GM19240 (cell line): ENCODE data around the gene TAS2R1.
"Not testable (repeated sequence)": the region's sequence is repeated elsewhere in the genome, so short reads cannot be mapped to it uniquely, and the experiment has no call there.

Source experiments
- DNase-seq: peaks from one replicate; pipeline ENCODE4 v3.0.0; 2011; ENCODE audit warnings: low spot score; ENCODE audit not compliant: insufficient read length

The TAS2R1 gene

DNA sequence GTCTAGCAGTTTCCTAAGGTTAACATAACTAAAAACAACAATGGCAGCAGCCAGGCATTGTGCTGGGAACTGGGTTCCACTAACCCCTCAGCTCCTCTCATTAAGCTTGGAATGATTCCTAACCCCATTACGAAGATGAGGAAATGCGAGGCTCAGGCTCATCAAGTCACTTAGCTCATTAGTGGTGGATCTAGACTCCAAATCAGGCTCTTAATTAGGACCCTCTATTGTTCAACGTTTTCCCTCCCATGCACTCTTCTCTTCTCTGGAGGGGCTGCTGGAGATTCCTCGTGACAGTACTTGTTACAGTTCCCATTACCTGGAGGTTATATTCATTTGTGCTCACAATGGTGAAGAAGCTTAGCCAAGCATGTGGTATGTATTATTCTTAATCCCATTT is 6.5 kb downstream of the TAS2R1 start:
- DNase-seq = no peak

DNA sequence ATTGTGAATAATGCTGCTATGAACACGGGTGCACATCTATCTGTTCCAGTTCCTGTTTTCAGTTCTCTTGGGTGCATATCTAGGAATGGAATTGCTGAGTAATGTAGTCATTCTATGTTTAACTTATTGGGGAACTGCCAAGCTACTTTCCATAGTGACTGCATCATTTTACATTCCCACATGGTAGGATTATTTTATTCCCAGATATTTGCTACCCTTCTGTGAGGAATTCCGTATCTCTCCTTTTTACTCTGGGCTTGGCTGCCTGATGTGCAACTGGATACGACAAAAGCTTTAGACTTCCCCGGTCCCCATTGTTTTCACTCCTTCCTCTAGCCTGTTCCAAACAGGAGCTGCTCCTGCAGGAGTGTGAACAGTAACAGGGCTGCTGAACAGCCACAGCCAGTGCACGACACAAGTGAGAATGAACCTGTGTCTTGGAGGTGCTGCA is 7.2 kb downstream of the TAS2R1 start:
- no peak for DNase-seq

DNA sequence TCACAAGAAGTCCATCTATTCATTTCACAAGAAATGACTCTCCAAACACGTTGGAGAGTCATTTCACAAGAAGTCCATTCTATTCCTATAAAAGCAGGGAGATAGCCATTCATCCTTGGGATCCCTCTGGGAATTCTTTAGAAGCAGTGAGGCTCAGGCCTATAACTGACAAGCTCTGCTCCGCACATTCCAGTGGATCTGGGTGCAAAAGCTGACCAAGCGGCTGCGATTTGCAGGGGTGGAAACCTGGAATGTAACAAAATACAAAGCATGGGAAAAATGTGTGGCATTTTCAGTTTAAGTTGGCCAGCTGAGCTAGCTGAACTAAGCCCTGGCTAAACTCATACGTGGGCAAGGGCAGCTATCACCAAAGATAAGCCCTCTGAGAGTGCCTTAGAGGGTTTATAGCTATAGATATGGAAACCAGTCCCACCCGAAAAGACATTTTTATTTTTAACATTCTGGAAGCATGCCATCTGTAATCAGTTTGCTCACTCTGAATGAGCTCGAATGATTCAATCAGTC is 8.7 kb downstream of the TAS2R1 start:
- DNase-seq = no peak

DNA sequence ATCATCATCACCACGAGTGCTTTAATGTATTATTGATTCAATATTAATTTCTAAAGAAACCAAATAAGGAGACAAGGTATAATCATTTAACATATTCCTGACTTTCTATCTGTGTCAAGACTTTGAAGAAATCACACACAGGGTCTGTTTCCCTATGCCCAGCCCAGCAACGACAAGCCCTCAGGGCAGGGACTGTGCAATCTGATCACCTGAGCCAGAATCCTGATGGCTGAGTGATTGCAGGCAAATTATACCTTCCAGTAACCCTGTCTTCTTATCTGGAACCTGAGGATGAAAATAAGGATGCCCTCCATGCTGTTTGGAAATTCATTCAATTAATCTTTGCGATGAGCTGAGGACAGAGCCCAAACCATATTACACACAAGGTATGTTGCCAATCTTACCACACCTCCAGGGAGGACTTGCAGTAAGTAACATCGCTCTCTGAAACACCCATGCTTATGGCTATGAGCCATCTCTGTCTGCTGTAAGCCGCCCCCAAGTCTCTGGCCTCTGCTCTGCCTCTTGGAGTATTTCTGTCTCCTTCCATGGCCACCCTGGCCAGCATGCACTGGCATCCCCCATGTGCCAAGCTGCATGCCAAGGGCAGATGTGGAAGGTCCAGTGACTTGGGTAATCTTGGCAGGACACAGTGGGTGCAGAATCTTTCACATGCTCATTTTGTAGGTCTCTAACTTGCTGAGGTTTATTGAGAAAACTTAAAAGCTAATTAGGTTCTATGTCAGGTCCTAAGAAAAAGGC is 10.6 kb downstream of the TAS2R1 start:
- DNase-seq = no peak

DNA sequence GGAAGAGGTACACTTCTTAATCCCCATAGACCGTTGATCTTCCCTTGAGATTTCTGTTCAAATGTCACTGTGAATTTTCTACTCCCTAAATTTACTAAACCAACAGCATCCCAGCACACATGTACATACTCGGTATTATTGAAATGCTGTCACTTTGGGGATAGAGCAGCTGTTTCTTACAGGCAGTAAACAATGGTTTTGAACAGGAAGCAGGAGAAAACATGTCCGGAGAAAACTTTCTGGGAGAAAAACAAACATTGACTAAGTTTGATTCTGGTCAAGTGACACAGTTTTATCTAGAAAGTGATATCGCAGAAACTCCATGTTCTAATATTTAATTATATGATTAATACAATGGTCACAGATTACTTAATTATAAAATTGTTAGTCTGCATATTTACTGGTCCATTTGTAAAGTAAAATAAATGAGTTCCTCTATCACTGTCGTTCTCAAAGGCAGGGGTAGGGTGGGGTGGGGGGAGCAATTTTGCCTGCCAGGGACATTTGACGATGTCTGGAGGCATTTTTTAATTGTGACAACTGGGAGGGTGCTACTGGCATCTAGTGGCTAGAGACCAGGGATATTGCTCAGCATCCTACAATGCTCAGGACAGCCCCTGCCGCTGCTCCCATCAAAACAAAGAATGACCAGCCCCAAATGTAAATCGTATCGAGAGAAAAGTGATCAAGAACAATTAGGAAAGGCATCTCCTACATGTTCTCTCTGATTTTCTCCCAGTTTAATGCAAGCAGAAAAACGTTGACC is 12.2 kb downstream of the TAS2R1 start:
- no peak for DNase-seq

DNA sequence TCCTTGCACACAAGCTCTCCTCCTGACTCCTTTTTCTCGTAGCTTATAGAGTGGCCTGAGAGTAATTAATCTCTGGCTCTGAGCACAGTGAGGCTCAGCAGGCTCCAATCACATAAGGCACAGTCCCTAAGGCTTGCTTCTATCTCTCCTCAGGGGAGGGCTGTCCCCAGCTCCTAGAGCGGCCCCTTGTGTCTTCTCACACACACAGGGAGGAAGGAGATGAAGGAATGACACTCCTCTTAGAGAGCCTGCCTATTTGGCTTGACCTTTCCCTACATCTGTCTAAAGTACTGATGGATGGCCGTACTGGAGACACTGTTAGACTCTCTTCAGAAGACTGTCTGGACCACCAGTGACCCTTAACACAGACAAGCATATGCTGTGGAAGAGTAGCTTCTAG is 12.9 kb downstream of the TAS2R1 start:
- no peak for DNase-seq

DNA sequence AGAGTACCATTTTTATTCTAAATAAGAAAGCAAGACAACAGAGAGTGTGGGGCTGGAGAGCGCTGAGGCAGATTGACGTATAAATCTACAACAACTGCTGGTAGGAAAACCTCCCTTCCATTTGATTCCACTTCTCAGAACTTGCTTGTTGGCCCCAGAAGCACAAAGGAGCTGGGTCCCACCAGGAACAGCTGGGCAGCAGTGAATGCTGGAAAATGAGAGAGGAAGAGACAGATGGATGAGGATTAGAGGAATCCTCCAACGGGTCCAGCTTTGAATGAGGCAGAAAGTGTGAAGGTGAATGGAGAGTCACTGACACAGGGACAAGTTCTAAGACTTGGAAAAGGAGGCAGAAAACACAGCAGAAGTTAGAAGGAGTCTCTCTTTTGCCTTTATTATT is 14.8 kb downstream of the TAS2R1 start:
- DNase-seq = no peak

DNA sequence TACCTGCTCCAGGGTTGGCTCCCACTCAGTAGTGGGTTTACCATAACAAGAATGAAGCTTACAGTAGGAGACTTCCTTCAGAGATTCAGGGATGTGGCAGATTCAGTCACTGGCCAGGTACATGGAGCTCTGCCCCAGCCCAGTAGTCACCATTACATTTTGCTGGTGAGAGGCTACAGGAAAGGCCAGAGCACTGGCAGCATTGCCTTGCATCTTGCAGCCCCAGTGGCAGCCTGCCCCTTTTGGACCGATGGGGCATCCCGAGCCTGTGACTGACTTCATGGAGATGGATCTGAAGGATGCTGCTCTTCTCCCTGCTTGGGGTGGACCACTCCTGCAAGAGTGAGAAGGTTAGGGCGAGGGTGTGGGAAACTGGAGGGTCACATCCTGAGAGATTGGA is 16.8 kb downstream of the TAS2R1 start:
- DNase-seq = no peak

DNA sequence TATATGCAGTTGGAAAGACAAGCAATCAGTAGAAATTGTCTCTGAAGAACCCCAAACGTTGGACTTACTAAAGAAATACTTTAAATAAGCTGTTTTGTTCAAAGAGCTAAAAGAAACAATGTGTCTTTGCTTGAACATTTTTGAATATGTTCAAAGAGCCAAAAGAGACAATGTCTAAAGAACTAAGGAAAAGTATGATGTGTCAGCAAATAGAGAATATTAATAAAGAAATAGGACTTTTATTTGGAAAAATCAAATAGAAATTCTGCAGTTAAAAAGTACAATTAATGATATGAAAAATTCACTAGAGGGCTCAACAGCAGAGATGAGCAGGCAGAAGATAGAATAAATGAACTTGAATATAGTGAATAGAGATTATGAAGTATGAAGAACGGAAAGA is 19.2 kb downstream of the TAS2R1 start:
- no peak for DNase-seq

DNA sequence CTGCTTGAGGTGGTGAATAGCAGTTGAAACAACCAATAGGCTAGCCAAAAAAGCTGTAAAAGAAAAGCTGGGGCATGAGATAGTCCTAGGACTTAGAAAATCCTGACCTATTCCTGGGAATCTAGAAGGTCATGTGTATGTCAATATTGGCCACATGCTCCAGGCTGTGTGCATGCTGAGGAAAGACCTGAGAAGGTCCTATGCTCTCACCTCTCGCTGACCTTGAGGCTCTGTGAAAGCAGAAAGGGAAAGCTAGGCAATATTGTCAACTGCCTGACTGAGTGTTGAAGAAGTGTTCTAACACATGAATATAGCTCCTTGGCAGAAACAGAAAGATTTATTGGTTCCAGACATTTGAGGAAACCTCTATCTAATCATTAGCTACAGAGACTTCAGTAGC is 19.8 kb downstream of the TAS2R1 start:
- no peak for DNase-seq

DNA sequence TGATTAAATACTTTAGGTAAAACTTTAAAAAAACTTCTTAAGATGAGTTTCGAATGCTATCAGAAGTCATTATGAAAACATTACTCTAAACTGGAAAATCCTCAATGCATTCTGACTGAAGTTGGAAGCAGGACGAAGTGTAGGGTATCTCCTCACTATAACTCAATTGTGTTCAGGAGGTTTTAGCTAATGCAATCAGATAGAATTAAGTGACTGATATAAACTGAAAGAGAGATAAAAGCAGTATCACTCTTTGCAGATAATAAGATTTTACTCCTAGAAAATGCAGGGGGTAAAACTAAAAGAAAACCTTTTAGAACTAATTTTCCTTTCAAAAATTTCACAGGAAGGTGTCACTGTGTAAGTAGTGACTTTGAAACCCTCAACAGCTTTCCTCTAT is 22.1 kb downstream of the TAS2R1 start:
- DNase-seq = no peak

DNA sequence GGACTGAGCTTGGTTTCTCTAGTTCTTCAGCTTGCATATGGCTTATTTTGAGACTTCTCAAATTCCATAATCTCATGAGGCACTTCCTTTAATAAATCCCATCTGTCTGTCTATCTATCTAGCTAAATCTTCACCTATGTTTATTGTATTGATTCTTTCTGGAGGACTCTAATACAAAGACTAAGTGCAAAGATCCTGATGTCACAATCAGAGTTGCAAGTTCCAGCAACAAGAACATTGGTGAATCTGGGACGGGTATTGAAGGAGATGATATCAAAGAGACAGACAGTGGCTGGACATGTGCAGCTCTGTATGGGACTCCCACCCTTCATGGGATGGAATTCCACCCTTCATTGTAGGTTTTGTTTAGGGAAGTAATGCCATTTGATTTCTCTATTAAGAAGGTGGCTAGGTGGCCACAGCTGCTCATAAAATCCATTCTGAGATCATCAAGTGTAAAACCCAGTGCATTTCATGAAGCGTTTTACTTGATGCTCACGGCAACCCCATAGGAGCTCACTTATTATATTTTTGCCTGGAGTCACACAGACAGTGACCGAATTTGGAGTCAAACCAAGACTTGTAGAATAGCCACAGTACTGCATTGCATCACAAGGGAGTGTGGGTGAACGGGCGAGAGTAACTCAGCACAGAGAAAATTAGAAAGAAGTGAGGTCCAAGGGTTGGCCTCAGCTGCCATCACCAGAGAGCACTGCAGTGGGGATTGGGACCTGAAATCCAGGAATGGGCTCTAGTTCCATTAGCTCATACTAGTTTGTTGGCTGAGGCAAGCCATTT is 24.9 kb downstream of the TAS2R1 start:
- DNase-seq = no peak

DNA sequence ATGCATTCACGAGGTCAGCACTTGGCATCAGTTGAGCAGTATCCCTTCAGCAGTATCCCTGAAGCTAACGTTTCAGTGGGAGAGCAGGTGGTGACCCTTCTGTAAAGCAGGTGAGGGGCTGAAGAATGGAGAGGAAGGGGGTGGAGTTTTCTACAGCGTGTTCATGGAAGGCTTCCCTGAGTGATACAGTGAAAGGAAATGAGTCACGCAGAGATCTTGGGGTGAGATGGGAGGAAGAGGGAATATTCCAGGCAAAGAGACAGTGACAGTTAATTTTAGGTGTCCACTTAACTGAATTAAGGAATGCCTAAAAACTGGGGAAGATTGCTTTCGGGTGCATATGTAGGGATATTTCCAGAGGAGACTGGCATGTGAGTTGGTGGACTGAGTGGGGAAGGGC is 25.7 kb downstream of the TAS2R1 start:
- no peak for DNase-seq

DNA sequence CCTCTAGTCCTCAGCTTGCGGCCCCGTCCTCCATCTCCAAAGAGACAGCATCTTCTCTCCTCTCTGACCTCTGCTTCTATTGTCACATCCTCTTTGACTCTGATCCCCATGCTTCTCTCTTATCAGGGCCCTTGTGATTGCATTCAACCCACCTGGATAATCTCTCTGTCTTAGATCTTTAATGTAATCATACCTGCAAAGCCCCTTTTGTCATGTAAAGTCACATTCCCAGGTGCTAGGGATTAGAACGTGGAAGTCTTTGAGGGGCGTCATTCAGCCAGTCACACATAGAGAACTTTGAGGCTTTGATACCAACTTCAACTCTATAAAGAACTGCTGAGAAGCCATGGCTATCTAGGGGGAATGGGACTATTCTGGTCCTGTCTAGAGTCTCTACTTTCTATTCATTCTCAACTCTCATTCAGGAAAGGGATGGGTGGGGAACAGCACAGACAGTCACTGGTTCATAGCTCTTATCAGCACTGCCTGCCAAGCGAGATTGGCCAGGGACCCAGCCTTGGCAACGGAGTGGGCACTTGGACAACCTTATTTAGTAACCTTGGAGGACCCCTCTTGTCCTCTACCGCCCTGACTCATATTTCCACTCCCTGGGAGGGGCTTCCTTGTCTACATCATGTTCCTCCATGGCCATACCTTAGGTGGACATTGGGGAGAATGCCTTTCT is 29.0 kb downstream of the TAS2R1 start:
- DNase-seq = no peak

DNA sequence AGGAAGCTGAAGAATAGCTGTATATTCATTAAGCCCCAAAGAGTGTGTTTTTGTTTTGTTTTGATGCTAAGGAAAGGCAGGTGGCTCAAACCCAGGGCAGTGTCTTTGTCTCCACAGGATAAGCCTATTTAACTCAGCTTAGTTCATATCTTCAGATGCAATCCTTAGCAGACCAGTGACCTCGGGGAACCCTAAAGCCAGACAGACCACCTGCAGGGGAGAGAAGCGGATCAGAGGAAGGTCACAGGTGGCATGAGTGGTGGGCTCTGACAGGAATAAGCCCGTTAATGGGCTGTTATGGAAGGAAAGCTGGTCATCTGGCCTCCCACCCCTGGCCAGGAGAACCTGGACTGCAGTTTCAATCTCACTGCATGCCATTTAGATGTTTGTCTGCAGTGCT is 30.8 kb downstream of the TAS2R1 start:
- no peak for DNase-seq

DNA sequence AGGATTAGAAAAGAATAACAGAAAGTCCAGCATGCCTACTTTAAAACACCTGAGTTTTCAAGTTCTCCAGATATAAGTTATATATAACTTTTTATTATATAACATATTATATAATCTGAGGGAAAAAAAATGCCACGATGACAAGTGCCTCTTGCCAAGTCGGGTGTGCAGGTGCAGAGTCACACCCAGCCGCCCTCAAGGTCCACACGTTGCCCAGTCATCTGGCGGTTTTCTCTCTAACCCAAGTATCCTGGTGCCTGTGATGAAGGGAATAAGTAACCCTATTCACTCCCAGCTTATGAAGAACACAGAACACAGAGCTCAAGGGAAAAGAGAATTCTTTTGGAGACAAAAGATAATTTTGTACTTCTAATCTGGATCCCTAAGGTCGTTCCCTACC is 31.8 kb downstream of the TAS2R1 start:
- not testable (repeated sequence) for DNase-seq

DNA sequence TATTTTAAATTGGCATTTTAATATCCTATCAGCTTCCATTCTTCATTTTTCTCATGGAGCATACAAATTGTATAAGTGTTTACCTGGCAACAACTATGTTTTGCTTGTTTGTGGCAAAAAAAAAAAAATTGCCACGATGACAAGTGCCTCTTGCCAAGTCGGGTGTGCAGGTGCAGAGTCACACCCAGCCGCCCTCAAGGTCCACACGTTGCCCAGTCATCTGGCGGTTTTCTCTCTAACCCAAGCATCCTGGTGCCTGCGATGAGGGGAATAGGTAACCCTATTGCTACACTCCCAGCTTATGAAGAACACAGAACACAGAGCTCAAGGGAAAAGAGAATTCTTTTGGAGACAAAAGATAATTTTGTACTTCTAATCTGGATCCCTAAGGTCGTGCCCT is 32.8 kb downstream of the TAS2R1 start:
- DNase-seq = not testable (repeated sequence)

DNA sequence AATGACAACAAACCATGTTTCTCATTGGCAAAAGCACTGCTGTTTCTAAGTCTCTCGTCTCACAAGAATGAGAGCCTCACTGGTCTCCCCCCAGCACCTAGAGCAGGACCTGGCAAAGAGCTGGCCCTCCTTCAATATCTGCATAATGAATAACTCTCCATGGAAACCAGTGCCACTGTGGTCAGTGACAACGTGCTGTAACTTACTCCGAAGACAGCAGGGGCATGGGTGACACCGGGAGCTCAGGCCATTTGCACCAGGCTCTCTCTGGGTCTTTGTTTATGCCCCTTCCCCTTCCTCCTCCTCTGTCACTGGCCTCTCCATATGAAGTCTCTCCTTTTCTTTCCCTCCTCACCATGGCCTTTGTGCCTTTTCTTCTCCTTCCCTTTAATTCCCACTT is 33.3 kb downstream of the TAS2R1 start:
- no peak for DNase-seq

DNA sequence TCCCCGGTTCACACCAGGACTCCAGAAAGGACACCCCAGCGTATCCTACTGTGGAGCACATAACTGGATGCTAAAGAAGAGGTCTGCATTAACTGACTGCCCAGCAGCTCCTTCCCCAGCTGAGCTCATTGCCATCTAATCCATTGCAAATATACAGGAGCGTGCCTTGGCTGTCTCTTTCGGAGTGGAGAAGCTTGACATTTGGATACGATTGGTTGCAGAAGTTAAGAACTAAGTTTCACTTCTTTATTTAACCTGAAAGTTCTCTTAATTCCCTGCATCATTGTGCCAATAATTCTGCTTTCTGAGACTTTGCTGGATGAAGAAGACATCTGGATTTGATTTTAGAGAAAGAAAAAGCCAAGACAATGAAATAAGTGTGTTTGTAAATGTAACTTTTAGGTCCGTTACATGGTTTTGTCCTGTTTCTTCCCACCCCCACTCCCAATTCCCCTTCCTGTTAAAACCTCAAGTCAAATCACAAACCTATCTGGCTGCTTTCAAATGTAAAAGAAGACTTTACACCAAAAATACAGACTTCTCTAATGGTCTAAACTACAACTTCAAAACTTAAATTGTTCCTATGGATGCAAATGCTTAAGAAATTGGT is 33.9 kb downstream of the TAS2R1 start:
- no peak for DNase-seq

DNA sequence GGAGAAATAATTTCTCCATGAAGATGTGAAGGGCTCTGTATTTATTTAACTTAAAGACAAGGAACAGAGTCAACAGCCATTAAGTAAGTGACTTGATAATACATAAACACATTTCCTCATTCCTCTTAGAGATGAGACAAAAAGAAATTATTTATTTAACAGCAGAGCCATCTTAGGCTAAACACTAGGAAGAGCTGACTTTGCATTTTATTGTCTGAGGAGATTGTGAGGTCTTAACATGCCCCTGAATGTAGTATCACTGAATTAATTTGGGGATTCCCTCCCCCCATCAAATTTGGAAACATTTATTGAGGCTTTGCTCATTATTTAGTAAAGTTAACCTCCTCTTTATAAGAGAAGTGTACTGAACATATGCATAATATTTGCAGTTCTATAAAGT is 35.2 kb downstream of the TAS2R1 start:
- no peak for DNase-seq
